Smooth muscle cell (in vitro differentiated cells): ENCODE data around the gene CAPN1. TPM values are rescaled to one million over a fixed set of nuclear protein-coding genes. Genes with fewer than 3 reads are reported as not detected.
"Not testable (repeated sequence)": the region's sequence is repeated elsewhere in the genome, so short reads cannot be mapped to it uniquely, and the experiment has no call there.

ENCODE experiments used
- DNase-seq: peaks from one replicate; lab custom pipeline; 2025; ENCODE audit not compliant: unreplicated experiment; lab: John Stamatoyannopoulos, UW
- H2AFZ ChIP-seq: fragments of 200-600 bp; sonication (generic); 2 replicates; pipeline ENCODE4 v1.6.0; 2016; ENCODE audit warnings: antibody characterized with exemption, low read depth, mild to moderate bottlenecking
- H3F3A ChIP-seq: fragments of 200-600 bp; sonication (generic); 2 replicates; pipeline ENCODE4 v1.6.0; 2017; ENCODE audit warnings: antibody characterized with exemption, low read depth
- H3K27ac ChIP-seq: fragments of 200-600 bp; sonication (generic); 2 replicates; pipeline ENCODE4 v1.5.1; 2016; ENCODE audit warnings: low read depth, mild to moderate bottlenecking
- H3K27me3 ChIP-seq: fragments of 200-600 bp; sonication (generic); 2 replicates; pipeline ENCODE4 v1.6.1; 2016; ENCODE audit warnings: low read depth, mild to moderate bottlenecking
- H3K36me3 ChIP-seq: fragments of 200-600 bp; sonication (generic); 2 replicates; pipeline ENCODE4 v1.5.1; 2016; ENCODE audit warnings: low read depth
- H3K4me1 ChIP-seq: fragments of 200-600 bp; sonication (generic); 2 replicates; pipeline ENCODE4 v1.5.1; 2016; ENCODE audit warnings: low read depth
- H3K4me2 ChIP-seq: fragments of 200-600 bp; sonication (generic); 2 replicates; pipeline ENCODE4 v1.6.0; 2016; ENCODE audit warnings: mild to moderate bottlenecking
- H3K4me3 ChIP-seq: fragments of 200-600 bp; sonication (generic); 2 replicates; pipeline ENCODE4 v1.5.1; 2016; ENCODE audit warnings: mild to moderate bottlenecking
- H3K79me2 ChIP-seq: fragments of 200-600 bp; sonication (generic); 2 replicates; pipeline ENCODE4 v1.6.0; 2016; ENCODE audit warnings: low read depth, mild to moderate bottlenecking
- H3K9ac ChIP-seq: fragments of 200-600 bp; sonication (generic); 2 replicates; pipeline ENCODE4 v1.6.0; 2016; ENCODE audit warnings: low read depth
- H3K9me3 ChIP-seq: fragments of 200-600 bp; sonication (generic); replicated peaks from 2 replicates; pipeline ENCODE4 v1.5.1; 2016; ENCODE audit warnings: low read depth
- H4K20me1 ChIP-seq: fragments of 200-600 bp; sonication (generic); 2 replicates; pipeline ENCODE4 v1.6.0; 2016; ENCODE audit warnings: low read depth
- WGBS: methylation state at CpG from one replicate; pipeline ENCODE4 v1.1.7; 2016; ENCODE audit warnings: low lambda C conversion rate; 5-methylcytosine and 5-hydroxymethylcytosine counted together
- polyA plus RNA-seq: library from polyadenylated mRNA; unstranded; fragments of >200 nt; fragmentation: Nextera tagmentation; extraction: Ambion mirVana; gene quantifications from 2 replicates; pipeline ENCODE4 v1.2.1, GENCODE V29; 2016
- total RNA-seq: library from RNA; depleted of rRNA; stranded (reverse); fragments of >200 nt; gene quantifications from 2 replicates; pipeline ENCODE4 v1.2.3, GENCODE V29; 2014
- TF ChIP-seq, protein P1 (sequence below): fragments of 200-600 bp; sonication (generic); IDR thresholded peaks from 2 replicates; pipeline ENCODE4 v1.5.1; 2017; ENCODE audit warnings: borderline replicate concordance, mild to moderate bottlenecking, antibody characterized with exemption; ENCODE audit not compliant: insufficient read depth, poor library complexity, severe bottlenecking

The CAPN1 gene
- total and polyA plus RNA-seq, 2 experiments from 2014 or later: 109 to 126 TPM

DNA sequence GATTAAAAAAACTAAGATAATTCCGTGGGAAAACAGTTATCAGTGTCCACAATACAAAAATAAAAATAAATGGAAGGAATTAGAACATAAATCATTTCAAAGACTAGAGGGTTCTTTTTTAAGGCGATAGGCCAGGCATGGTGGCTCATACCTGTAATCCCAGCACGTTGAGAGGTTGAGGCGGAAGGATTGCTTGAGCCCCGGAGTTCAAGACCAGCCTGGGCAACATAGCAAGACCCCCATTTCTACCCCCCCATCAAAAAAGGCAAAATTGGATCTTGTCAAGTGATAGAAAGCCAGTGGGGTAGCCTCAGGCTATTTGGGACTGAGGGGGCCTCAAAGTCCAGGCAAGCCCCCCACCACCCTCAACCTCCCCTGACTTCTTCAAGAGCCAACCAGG lies 59.4 kb downstream of the CAPN1 start:
- no peak overlapping the region for H3K4me3 ChIP-seq
- TF ChIP-seq, protein P1, sequence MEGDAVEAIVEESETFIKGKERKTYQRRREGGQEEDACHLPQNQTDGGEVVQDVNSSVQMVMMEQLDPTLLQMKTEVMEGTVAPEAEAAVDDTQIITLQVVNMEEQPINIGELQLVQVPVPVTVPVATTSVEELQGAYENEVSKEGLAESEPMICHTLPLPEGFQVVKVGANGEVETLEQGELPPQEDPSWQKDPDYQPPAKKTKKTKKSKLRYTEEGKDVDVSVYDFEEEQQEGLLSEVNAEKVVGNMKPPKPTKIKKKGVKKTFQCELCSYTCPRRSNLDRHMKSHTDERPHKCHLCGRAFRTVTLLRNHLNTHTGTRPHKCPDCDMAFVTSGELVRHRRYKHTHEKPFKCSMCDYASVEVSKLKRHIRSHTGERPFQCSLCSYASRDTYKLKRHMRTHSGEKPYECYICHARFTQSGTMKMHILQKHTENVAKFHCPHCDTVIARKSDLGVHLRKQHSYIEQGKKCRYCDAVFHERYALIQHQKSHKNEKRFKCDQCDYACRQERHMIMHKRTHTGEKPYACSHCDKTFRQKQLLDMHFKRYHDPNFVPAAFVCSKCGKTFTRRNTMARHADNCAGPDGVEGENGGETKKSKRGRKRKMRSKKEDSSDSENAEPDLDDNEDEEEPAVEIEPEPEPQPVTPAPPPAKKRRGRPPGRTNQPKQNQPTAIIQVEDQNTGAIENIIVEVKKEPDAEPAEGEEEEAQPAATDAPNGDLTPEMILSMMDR: no peak
- DNase-seq: no peak
- no peaks in the 10 kb centered on the region for H3F3A ChIP-seq
- H3K36me3 ChIP-seq: no peaks in the 10 kb centered on the region
- 76% methylated on average over 5 of the region's 5 CpGs for WGBS
- no peaks in the 10 kb centered on the region for H3K9me3 ChIP-seq
- no peak overlapping the region for H2AFZ ChIP-seq
- no peak overlapping the region for H3K9ac ChIP-seq
- no peaks in the 10 kb centered on the region for H3K27me3 ChIP-seq
- no peak overlapping the region for H3K27ac ChIP-seq
- H3K79me2 ChIP-seq: no peaks in the 10 kb centered on the region
- no peaks in the 10 kb centered on the region for H4K20me1 ChIP-seq
- no peaks in the 10 kb centered on the region for H3K4me1 ChIP-seq
- no peak overlapping the region for H3K4me2 ChIP-seq

DNA sequence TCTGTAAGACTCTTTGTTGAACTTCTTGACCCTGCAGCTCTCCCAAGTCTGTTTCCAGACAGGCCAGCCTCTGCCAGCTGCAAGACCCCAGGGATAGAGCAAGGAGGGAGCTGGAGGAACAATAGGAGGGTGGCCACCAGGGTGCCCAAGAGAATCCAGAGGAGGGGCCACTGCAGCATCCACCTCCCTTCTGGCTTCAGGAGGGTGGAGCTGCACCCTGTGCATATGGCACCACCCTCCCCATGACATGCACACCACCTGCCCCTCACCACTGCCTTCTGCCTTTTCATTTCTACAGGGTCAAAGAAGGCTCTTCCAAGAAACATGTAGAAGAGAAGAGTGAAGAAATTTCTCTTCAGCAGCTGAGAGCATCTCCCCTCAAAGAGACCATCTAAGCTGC lies 60.0 kb downstream of the CAPN1 start:
- DNase-seq: no peak
- Histone ChIP-seq H3K79me2 (no peaks in the 10 kb centered on the region), H3K4me2 (no peak overlapping the region), H3K36me3 (no peaks in the 10 kb centered on the region), H3F3A (no peaks in the 10 kb centered on the region), H3K9ac (no peak overlapping the region), H2AFZ (no peak overlapping the region), H3K4me3 (no peak overlapping the region), H3K4me1 (no peaks in the 10 kb centered on the region), H4K20me1 (no peaks in the 10 kb centered on the region), H3K27ac (no peak overlapping the region), H3K27me3 (no peaks in the 10 kb centered on the region), H3K9me3 (no peaks in the 10 kb centered on the region)
- TF ChIP-seq, protein P1: no peak

DNA sequence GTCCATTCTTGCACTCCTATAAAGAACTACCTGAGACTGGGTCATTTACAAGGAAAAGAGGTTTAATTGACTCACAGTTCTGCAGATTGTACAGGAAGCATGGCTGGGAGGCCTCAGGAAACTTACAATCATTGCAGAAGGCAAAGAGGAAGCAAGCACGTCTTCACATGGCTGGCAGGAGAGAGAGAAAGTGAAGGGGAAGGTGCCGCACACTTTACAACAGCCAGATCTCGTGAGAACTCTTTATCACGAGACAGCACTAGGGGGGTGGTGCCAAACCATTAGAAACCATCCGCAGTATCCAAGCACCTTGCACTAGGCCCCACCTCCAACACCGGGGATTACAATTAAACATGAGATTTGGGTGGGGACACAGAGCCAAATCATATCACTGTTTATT lies 60.7 kb downstream of the CAPN1 start:
- no peak for DNase-seq
- 91% methylated on average over 6 of the region's 6 CpGs for WGBS

DNA sequence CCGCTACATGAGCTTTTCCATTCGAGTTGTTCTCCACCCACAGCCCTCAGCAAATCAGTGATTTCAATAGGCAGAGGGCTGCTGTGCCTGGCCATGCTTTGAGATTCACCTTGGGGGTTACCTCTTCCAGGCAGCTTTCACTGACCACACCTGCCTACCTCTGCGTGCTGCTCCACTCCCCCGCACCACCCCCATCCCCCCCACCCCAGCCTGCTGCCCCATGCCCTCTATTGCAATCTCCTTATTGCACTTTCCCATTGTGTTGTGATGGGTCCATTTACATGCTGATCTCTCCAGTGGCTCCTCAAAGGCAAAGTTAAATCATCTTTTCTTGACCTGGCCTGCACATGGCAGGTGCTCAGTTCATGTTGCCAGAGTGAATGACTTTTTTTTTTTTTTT lies 62.1 kb downstream of the CAPN1 start:
- no peaks in the 10 kb centered on the region for H3K27me3 ChIP-seq
- no peaks in the 10 kb centered on the region for H4K20me1 ChIP-seq
- WGBS: 56% methylated on average over 4 of the region's 4 CpGs
- H3F3A ChIP-seq: no peaks in the 10 kb centered on the region
- DNase-seq: no peak
- no peak overlapping the region for H3K27ac ChIP-seq
- H3K4me1 ChIP-seq: no peaks in the 10 kb centered on the region
- H2AFZ ChIP-seq: no peak overlapping the region
- no peaks in the 10 kb centered on the region for H3K9me3 ChIP-seq
- H3K9ac ChIP-seq: no peak overlapping the region
- H3K79me2 ChIP-seq: no peaks in the 10 kb centered on the region
- TF ChIP-seq, protein P1: no peak
- H3K4me3 ChIP-seq: no peak overlapping the region
- H3K36me3 ChIP-seq: no peaks in the 10 kb centered on the region
- H3K4me2 ChIP-seq: no peak overlapping the region

More for the DNA sequence above, 60.7 kb downstream of the CAPN1 start:
- H2AFZ ChIP-seq: no peak overlapping the region
- H3K36me3 ChIP-seq: no peaks in the 10 kb centered on the region
- H4K20me1 ChIP-seq: no peaks in the 10 kb centered on the region
- no peak overlapping the region for H3K27ac ChIP-seq
- H3K9me3 ChIP-seq: no peaks in the 10 kb centered on the region
- no peaks in the 10 kb centered on the region for H3K27me3 ChIP-seq
- H3K4me3 ChIP-seq: no peak overlapping the region
- H3K4me2 ChIP-seq: no peak overlapping the region
- no peak overlapping the region for H3K9ac ChIP-seq
- no peaks in the 10 kb centered on the region for H3K4me1 ChIP-seq
- no peaks in the 10 kb centered on the region for H3F3A ChIP-seq
- TF ChIP-seq, protein P1: no peak
- H3K79me2 ChIP-seq: no peaks in the 10 kb centered on the region

DNA sequence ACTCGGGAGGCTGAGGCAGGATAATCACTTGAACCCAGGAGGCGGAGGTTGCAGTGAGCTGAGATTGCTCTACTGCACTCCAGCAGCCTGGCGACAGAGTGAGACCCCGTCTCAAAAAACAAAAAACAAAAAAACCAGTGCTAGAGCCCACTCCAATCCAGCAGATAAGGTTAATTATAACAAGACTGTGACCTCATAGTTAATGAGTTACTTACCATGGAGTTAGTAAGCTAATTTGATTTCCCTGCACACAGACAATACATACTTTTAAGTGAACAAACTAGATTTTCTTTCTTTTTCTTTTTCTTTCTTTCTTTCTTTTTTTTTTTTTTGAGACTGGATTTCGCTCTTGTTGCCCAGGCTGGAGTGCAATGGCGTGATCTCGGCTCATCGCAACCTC lies 63.3 kb downstream of the CAPN1 start:
- not testable (repeated sequence) for H3K4me1 ChIP-seq, H3K4me2 ChIP-seq, H3K4me3 ChIP-seq, H3K36me3 ChIP-seq, H3K9ac ChIP-seq, DNase-seq, H3K27me3 ChIP-seq, H3K9me3 ChIP-seq, H3K79me2 ChIP-seq, H2AFZ ChIP-seq, H3F3A ChIP-seq, H4K20me1 ChIP-seq, H3K27ac ChIP-seq
- WGBS: 94% methylated on average over 8 of the region's 8 CpGs
